A172 (cell line): ENCODE measurements around the gene EFEMP2. TPM values are rescaled to one million over a fixed set of nuclear protein-coding genes. Genes with fewer than 3 reads are reported as not detected.
"Not testable (repeated sequence)": the region's sequence is repeated elsewhere in the genome, so short reads cannot be mapped to it uniquely, and the experiment has no call there.

Source experiments
- DNase-seq: peaks from one replicate; pipeline ENCODE4 v3.0.0-alpha.2; 2015; ENCODE audit warnings: low spot score
- total RNA-seq: library from RNA; depleted of rRNA; stranded (reverse); fragments of >200 nt; shearing (Covaris generic); gene quantifications from 2 replicates; pipeline ENCODE4 v1.2.3, GENCODE V29; 2014

Gene EFEMP2
- total RNA-seq, 1 experiment from 2014 or later, result 56.8 TPM

DNA sequence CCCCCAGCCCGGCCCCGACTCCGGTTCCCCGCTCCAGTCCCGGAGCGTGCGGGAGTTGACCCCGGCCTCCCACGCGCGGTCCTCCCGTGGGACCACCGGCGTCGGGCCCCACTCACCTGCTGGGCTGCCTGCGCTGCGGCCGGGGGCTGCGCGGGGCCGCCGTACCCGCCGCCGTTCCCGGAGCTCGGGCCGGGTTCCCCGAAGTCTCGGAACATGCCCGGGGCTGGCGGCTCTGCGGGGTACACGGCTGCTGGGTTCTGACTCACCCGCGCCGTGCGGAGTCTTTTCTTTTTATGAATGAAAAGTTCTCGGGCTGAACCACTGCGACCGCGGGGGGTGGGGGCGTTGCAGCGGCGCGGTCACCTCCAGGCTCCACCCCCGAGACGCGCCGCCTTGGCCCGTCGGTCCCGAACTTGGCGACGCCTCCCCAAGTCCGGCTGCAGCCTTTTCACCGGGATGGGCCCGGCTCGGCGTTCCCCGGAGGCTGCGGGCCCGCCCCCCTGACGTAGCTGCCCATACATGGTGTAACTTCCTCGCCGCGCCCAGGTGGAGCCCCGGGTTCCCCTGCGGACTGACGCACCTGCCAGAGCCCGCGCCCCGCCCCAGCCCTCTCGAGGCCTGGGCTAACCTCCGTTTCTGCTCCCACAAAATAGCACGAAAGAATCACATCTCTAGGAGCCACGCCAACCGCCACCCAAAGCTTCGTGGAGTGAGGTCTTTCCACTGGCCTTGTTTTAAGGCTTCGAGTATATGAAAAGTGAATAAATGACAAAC lies 27.7 kb upstream of the EFEMP2 start, which contains the start of gene FOSL1:
FOSL1 (minus strand) TSS at position 264 of the 774 bp plus-strand sequence; CDS start at position 215, 49 bp downstream.
- peak; percentile 91 for DNase-seq

DNA sequence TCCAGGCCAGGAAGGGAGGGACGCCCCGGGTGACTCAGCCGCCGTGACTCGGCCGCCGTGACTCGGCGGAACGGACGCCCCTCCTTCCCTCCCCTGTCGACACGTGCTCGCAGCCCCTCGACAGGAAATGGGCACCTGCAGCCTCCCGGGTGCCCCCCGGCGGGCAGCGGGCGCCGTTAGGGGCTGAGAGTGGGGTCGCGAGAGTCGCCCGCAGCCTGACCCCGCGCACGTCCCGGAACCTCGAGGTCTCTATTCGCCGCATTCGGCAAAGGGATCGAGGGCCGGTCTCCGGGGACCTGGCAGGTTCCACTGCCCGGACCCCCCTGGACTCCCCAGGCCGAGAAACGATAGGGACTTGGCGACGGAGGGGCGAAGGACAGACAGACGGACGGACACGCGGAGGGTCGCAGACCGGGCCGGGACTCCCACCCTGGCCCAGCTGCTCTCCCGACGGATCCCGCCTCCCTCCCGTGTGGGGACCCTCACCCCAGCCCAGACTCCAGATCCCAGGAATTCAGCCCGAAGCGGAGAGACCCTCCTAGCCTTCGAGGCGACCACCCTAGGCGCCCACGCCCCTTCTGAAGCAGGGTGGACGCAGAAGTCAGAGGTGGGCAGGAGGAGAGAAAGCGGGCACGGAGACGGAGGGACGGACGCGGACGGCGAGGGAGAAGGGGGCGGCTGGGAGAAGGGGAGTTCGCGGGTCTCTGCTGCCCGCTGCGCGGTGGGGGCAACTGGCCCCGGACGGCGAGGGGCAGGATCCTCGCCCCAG lies 26.9 kb upstream of the EFEMP2 start:
- no peak for DNase-seq

DNA sequence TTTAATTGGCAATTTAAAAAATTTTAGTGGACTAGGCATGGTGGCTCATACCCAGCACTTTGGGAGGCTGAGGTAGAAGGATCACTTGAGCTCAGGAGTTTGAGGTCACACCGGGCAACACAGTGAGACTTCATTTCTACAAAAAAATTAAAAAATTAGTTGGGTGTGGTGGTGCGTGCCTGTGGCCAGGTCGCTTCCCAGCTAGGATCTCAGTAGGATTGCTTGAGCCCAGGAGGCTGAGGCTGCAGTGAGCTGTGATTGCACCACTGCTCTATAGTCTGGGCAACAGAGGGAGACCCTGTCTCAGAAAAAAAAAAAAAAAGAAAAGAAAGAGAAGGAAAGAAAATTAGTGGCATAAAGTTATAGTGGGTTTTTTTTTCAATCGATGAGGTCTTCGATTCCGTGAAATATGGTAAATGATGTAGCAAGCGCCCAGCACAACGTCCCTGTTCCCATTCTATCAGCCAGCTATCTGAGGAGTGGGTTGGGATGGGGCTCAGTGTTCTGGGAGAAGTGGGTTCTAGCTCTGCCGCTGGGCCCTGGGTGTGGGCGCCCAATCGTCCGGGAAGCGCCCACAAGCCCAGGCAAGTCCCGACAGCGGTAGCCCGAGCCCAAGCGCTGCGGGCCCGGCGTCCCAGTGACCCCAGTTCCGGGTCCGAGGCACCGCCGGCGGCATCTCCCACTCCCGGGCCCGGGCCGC lies 26.2 kb upstream of the EFEMP2 start:
- DNase-seq, result no peak

DNA sequence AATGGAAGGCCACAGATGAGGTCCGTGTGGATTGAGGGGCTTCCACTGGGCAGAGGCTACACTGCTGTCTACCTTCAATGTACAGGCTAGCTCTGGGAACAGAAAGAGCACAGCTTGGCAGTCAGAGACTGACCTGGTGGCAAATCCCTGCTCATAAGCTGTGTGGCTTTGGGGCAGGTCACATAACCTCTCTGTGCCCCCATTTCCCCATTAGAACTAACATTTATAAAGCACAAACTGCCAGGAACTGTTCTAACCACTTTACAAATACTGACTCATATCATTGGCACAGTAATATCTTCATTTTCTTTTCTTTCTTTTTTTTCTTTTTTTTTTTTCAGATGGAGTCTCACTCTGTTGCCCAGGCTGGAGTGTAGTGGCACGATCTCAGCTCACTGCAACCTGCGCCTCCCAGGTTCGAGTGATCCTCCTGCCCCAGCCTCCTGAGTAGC lies 24.4 kb upstream of the EFEMP2 start:
- DNase-seq, result no peak

DNA sequence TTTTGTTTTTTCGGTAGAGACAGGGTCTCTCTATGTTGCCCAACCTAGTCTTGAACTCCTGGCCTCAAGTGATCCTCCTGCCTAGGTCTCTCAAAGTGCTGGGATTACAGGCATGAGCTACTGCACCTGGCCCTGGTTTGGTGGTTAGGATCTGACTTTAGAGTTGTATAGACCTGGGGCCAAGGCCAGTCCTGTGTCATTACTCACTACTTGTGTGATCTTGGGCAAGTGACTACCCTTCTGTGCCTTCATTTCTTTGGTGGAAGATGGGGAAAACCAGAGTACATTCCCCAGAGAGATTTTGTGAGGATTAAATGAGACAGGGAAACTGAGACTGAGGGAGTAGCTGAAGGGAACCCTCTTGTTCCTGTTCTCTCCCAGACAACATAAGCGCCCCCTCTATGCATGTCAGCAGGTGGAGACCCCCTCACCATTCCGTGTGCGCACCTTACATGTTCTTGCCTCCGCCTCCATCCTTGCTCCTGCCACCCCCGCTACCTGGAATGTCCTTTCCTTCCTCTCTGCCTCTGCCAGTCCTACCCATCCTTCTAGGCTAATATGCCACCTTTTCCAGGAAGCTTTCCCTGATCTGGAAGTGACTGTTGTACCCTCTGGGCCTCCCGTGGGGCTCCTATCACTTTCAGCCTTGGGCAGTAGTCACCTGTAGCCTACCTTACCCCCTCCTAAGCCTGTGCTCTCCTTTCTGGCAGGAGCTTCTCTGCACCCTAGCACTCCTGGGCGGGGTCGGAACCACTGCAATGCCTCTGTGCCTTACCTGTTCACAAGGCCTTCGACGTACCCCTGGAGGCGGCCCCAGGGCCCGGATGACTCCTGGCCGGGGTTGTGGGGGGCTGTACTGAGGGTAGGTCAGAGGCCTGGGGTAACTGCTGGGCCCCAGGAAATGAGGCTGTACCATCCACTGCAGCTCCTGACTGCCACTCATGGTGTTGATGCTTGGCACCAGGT lies 23.7 kb upstream of the EFEMP2 start:
- DNase-seq, result no peak

DNA sequence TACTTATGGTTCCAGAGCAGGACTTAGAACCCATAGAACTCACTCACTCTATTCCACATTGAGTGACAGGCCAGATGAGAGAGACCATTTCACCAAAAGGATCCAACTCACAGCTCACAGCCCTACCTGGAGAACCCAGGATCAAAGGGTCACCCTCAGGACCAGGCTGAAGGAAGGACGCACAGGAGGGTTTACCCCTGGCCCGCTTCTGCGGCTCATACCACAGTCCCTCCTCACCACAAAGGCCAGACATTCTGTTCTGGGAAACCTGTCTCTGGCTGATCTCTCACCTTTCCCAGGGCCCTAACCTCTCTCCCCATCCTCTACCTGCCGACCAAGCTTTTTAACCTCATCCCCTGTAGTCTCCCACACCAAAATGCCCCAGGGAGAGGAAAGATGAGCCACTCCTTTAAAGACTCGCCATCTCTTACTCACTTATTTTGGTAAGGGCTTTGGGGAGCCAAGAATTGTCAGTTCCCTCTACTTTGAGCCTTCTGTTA lies 22.9 kb upstream of the EFEMP2 start:
- DNase-seq, result no peak

DNA sequence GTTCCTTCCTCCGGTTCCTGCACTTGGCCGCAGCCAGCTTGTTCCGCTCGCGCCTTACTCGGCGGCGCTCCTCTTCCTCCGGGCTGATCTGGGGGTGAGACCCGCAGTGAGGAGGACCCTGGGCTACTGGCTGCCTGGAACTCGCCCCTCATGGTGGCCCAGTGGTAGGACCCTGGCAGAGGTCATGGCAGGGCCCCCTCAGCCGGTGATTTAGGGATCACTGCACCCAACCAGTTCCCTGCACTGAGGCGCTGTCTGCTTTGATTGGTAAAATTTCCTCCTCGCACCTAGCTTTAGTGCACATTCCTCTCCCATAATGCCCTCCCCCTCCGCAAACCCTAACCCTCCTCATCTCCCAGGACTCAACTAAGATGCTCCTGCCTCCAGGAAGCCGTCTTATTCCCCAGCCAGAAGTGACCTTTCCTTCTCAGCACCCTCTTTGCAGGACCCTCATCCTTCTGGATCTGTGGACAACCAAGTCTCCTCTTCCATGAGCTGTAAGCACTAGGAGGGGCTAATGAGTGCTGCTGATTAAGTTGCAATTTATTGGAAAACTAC lies 21.5 kb upstream of the EFEMP2 start:
- no peak for DNase-seq

DNA sequence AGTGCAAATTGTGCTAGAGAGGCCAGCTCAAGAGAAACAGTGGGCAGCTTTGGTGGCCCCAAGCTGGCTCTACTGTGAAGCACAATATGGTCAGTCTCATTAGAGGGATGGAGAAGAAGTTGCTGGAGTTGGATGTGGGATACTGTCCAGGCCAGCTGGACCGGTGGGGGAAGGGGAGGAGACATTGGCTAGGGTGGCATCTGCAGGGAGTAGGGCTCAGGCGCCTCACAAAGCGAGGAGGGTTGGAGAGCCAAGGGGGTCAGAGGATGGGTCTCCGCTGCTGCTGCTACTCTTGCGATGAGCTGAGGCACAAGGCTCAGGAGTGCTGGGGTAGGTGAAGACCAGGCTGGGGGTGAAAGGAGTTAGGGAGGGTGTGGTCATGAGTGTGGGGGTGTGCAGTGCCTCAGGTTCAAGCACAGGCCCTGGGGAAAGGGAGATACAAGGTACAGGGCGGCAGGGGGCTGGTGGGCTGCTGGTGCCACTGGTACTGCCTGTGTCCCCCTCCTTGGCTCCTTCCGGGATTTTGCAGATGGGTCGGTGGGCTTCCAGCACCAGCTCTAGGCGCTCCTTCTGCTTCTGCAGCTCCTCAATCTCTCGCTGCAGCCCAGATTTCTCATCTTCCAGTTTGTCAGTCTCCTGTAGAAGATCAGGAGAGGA lies 20.2 kb upstream of the EFEMP2 start:
- DNase-seq, result no peak

DNA sequence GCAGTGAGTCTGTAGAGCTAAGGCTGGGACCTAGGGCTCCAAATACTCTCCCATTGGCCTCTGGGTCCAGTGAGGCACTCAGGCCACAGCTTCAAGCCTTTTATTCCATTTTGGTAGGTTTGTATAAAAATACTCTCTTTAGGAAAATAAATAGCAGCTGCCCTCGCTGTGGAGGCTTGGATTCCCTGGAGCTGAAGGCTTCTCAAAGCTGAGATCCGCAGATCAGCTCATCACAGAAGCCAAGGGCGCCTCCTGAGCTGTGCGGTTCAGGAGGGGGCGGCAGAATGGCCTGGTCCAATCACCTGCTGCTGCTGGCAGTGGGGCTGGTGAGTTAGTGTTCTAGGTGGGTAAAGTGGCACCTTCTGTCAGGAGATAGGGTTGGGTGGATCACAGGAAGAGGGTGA lies 19.5 kb upstream of the EFEMP2 start:
- not testable (repeated sequence) for DNase-seq

DNA sequence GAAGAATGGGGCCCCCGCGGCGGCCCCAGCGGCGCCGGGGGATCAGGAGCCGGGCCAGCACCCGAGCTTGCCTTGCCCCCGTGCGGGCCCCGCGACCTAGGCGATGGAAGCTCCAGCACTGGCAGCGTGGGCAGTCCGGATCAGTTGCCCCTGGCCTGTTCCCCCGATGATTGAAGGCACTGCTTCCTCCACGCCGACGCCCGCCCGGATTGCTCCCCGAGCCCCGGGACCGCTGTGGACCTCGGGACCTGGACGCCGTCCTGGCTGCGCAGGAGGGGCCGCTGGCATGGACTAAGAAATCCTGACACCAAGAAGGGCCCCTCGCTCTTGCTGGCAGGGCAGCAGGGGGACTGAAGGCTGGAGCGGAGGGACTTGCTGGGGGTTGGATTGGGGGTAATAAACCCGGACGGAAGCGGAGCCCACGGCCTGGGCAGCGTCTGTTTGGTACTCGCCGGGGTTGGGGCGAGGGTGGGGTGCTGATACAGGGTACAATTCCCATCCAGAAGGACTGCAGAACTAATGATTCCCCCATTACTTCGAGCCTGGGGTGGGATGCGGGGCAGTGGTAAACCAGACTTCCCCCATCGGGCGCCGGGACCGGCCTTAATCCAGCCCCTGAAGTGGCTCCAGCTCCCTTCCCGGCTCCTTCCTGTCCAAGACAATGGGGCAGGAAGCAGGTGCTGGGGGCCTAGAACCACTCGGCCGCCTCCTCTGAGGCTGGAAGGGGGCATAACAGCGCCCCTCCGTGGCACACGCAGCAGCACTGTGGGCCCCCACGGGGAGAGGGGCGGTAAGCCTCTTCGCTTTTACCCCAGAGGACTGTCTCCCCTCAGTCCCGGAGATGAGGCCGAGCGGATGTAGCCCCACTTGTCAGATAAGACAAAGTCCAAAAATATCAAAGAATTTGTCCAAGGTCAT lies 18.9 kb upstream of the EFEMP2 start:
- no peak for DNase-seq

DNA sequence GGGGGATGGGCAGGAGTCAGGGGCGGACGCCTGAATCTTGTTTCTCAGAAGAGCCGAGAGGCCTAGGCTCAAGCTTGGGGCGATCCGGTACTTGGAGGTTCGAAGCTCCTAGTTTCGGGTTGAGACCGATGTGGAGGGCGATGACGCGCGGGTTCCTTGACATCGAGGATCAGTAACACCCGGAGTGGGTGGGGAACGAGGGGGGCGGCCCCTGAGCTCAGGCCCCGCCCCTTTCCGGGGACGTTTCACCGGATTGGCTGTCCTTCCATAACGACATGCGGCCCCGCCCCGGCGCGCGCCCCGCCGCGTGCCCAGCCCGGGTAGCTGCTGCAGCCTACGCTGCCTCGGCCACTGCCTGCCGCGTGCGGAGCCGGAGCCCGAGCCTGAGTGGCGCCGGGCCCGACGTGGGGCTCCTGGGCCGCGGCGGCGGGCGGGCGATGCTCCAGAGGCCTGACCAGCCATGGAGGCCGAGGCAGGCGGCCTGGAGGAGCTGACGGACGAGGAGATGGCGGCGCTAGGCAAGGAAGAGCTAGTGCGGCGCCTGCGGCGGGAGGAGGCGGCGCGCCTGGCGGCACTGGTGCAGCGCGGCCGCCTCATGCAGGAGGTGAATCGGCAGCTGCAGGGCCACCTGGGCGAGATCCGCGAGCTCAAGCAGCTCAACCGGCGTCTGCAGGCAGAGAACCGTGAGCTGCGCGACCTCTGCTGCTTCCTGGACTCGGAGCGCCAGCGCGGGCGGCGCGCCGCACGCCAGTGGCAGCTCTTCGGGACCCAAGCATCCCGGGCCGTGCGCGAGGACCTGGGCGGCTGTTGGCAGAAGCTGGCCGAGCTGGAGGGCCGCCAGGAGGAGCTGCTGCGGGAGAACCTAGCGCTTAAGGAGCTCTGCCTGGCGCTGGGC lies 18.0 kb upstream of the EFEMP2 start, which contains the start of gene CCDC85B:
CCDC85B (plus strand) TSS at position 350 of the 895 bp plus-strand sequence; CDS start at position 461, 111 bp downstream.
- DNase-seq, result peak; percentile 88

DNA sequence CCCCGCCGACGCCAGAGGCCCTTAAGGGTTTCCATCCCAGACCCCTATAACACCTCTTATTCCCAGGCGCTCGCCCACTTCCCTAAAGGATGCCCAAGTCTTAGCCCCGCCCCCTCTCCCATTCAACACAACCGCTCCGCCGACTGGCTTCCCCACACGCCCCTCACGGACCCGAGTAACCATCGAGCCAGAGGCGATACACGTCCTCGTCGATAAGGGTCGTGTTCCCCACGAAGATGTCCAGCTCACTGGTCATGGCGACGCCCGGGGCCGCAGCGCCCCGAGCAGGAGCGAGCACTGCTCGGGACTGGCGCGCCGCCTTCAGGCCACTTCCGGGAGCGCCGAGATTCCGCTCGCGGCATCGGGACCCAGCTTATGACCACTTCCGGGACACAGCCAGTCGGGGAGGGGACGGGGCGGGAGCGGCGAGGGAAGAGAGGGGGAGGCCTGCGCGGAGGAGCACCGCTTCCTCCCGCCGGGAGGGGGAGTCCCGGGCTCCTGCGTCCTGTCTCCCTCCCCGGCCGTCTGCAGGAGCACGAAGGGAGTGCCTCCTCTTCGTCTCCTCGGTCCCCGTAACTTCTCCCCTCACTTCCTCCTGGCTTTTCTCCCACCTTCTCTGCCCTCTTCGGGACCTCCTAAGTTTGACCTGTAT lies 15.7 kb upstream of the EFEMP2 start, which contains the start of gene FIBP:
FIBP (minus strand) TSS at position 309 of the 652 bp plus-strand sequence; CDS start at position 256, 53 bp downstream.
- peak; percentile 91 for DNase-seq

DNA sequence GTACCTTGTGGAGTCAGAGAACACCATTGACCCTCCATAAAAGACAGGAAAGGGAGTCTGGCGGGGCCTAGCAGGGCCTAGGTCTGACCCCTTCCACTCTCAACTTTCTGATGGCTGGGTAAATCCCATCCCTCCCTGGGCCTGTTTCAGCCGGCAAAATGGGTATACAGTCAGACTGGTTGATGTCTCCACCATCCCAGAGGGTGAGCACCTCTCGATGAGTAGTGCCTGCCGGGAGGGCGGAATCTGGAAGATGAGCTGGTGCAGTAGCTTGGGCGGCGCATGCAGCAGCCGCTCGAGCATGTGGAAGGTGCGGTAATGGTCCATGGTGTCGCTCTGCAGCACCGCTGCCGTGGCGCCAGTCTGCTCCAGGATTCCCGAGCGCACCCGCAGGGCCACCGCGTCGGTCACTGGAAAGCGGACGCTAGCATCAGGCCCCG lies 15.1 kb upstream of the EFEMP2 start:
- no peak for DNase-seq

DNA sequence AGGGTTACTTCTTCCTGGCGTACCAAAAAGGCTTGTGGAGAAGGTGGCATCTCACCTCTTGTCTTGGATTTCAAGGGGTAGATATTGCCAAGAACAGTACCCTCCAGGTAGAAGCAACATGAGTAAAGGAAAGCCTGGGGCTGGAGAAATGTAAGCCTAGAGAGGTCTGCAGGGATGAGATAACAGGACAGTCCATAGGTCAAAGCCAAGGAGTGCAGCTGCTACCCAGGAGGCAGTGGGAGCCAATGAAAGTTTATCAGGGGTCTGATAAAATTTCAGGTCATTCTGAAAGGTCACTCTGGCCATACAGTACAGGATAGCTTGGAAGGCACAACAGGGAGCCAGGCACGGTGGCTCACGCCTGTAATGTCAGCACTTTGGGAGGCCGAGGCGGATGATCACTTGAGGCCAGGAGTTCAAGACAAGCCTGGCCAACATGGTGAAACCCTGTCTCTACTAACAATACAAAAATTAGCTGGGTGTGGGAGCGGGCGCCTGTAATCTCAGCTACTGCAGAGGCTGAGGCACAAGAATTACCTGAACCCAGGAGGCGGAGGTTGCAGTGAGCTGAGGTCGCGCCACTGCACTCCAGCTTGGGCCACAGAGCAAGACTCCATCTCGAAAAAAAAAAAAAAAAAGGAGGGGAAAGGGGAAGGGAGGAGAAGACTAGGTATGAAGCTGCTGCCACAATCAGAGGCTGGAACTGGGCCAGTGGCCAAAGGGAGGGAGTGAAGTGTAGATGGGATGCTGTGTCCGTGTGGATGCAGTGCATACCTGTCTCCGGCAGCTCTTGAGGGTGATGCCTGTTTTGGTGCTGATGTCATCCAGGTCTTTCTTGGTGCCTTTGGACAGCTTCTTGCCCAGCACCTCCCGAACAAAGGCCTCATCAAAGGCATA lies 14.5 kb upstream of the EFEMP2 start:
- no peak for DNase-seq

DNA sequence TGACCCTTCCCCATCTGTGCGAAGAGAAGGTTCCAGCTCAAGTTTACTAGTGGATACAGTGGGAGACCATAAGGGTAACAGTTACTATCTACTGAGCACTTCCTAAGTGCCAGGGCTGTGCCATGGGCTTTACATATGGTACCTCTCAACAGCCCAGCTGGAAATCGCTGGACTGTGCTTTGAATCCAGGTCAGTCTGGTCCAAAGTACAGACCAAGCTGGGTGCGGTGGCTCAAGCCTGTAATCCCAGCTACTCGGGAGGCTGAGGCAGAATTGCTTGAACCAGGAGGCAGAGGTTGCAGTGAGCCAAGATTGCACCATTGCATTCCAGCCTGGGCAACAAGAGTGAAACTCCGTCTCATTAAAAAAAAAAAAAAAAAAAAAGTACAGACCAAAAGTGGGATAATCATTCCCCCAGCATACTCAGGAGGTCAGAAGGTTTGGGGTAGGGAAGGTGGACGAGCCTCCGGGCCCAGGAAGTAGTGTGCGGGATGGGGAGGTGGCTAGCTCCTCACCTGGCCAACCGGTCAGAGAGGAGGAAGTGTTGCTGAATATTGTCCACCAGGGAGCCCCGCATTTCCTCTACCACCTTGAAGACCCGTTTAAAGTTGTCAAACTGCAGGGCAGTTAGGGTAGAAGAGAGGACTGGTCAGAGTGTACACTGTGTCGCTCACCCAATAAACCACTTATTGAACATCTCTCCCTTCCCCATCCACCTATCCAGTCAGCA lies 13.4 kb upstream of the EFEMP2 start:
- no peak for DNase-seq
